GM19238 (cell line): Measurements from ENCODE around the gene TLR5.

Experiments
- DNase-seq: peaks from one replicate; pipeline ENCODE4 v3.0.0; 2011; ENCODE audit warnings: low spot score; ENCODE audit not compliant: insufficient read length

Gene TLR5

DNA sequence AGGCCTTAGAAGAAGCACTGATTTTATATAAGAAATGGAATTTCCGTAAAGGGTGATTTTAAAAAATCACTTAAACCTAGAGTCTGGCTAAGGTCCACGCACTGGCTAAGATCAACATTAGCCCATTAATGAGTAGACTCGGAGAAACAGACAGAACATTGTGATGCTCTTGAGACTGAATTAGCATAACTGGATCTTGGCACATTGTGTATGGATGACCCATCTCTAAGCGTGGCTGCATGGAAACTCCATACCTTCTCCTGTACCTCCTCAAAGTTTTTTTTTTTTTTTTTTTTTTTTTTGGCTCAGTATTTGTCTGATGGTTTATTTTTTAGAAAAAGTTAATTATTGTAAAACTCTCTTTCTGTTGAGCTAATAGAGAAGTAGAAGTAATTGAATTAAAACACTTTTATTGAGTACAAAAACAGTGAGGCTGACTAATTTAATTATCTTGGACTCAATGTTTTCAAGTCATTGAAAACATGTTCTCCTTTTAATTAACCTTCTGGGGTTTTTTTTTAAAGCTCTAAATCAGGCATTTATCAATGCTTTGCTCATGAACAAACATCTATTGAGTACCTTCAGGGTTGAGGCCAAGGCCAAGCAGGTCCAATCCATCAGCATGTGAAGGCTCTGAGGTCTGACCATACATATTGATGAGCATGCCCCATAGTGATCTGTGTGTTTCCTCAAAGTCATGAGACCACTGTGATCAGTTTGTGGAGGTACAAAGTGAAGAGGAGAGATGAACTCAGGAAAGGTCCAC lies 74.0 kb downstream of the TLR5 start:
- no peak for DNase-seq

GRCh38 chr1:223067914-223068313 lies 75.1 kb downstream of the TLR5 start:
- no peak for DNase-seq

DNA sequence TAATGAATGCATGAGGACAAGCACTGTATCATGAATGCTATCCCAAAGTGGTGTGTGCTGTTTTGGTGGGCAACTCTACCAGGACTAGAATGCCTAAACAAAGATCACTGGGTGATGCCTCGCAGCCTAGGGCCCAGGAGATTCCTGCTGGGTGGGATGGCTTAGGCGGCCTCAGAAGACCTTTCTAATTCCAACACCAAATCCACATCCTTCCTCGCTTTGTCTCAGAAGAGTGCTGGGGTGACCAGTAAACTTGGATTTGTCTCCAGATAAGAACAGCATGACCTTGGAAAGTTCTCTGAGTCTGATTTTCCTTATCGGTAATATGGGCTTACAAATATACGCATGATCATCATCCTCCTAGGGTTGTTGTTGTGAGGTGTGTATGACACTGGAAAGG lies 76.6 kb downstream of the TLR5 start:
- no peak for DNase-seq

GRCh38 chr1:223062177-223062576 lies 80.9 kb downstream of the TLR5 start:
- no peak for DNase-seq

DNA sequence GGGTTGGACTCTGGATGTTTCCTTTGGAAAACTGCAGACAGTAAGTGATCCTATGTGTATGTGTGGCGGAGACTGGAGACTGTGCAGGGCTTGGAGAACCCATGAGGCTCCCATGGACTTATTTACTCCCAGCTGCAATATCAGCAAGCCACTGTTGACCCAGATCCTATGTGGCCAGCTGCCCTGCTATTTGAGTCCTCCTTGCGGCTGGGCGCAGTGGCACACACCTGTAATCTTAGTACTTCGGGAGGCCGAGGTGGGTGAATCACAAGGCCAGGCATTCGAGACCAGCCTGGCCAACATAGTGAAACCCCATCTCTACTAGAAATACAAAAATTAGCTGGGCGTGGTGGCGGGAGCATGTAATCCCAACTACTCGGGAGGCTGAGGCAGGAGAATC lies 83.5 kb downstream of the TLR5 start:
- DNase-seq = no peak
